Loucy (cell line): ENCODE results near the gene PMF1.

Experiments
- EZH2phosphoT487 ChIP-seq: fragments of 200-600 bp; IDR thresholded peaks from 2 replicates; pipeline ENCODE4 v1.6.1; 2018; ENCODE audit warnings: antibody characterized with exemption, mild to moderate bottlenecking, moderate library complexity, borderline replicate concordance
- TF ChIP-seq, protein P1 (sequence below): fragments of 200-600 bp; sonication (generic); conservative IDR thresholded peaks from 2 replicates; pipeline ENCODE4 v1.5.1; 2014; ENCODE audit warnings: mild to moderate bottlenecking, antibody characterized with exemption, low read length

DNA sequence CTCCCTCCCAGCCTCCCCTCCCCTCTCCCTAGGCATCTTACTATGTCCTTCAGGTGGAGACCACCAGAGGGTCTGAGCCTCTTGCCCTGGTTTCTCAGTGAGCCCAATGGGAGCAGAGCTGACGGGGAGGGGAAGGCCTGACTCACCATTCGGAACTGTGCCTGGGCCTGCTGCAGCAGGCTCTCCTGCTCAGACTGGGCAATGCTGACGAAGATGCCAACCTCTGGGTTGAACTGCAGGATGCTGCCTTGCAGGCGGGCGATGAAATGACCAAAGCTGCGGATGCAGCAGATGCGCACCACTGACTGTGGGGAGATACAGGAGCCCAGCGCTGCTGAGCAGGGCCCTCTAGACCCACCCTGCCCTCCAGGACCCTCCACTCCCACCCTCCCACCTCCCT lies 46.1 kb downstream of the PMF1 start:
- TF ChIP-seq, protein P1, sequence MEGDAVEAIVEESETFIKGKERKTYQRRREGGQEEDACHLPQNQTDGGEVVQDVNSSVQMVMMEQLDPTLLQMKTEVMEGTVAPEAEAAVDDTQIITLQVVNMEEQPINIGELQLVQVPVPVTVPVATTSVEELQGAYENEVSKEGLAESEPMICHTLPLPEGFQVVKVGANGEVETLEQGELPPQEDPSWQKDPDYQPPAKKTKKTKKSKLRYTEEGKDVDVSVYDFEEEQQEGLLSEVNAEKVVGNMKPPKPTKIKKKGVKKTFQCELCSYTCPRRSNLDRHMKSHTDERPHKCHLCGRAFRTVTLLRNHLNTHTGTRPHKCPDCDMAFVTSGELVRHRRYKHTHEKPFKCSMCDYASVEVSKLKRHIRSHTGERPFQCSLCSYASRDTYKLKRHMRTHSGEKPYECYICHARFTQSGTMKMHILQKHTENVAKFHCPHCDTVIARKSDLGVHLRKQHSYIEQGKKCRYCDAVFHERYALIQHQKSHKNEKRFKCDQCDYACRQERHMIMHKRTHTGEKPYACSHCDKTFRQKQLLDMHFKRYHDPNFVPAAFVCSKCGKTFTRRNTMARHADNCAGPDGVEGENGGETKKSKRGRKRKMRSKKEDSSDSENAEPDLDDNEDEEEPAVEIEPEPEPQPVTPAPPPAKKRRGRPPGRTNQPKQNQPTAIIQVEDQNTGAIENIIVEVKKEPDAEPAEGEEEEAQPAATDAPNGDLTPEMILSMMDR, result no peak
- no peak for TF ChIP-seq EZH2phosphoT487
